ENCODE data around the gene USP8. TPM values are rescaled to one million over a fixed set of nuclear protein-coding genes. Genes with fewer than 3 reads are reported as not detected.
"Not testable (repeated sequence)": the region's sequence is repeated elsewhere in the genome, so short reads cannot be mapped to it uniquely, and the experiment has no call there.

Gene USP8
- total RNA-seq, 4 donors from 2014 or later: 45.9 to 70.0 (median 55.4) TPM

DNA sequence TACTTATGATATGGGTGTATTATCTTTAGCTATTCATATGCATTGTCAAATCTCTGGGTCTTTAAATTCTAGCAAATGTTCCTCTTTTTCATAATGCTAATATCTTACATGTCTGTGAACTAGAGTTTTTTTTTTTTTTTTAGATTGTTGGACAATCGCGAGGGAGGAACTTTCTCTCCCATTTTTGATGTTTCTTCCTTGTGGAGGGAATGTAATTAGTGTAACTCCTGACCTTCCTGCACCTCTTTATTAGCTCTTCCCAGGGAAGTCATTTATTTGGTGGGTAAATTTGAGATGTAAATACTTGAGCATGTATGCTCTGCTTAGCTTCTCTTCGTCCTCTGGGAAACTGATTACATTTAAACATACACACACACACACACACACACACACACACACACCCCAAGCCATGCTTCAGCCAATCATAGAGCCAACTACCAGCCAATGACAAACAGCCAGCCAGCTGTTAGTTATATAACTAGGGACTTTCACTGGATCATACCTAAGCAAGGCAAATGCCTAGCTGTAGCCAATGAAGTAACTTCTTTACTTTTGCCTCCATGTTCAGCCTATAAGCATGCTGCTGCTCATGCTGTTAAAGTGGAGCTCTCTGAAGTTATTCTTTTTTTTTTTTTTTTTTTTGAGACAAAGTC, 8.3 kb upstream of the USP8 start:
- Histone ChIP-seq H3K27ac (no peak overlapping the region), H3K4me3 (no peak overlapping the region), H3K9me3 (no peaks in the 10 kb centered on the region), H3K27me3 (peaks cover 7% of the 10 kb centered on the region), H3K4me1 (no peaks in the 10 kb centered on the region), H3K36me3 (no peaks in the 10 kb centered on the region)
- 53 to 71% methylated on average over 3 of the region's 3 CpGs for WGBS, 2 donors (ENCODE audit: low coverage in 1 of 2)
- no peak for ATAC-seq
- no peak for TF ChIP-seq POLR2A (IDR thresholded peaks at IDR 0.05)
- TF ChIP-seq EP300 (IDR thresholded peaks at IDR 0.05): no peak
- no peak for TF ChIP-seq CTCF (IDR thresholded peaks at IDR 0.05)
- no peak for TF ChIP-seq POLR2AphosphoS5 (IDR thresholded peaks at IDR 0.05)

- Histone ChIP-seq H3K27ac (no peak overlapping the region), H3K9me3 (no peaks in the 10 kb centered on the region), H3K27me3 (peaks cover 7% of the 10 kb centered on the region), H3K4me3 (no peak overlapping the region), H3K36me3 (no peaks in the 10 kb centered on the region), H3K4me1 (no peaks in the 10 kb centered on the region)
- ATAC-seq: no peak
- 74 to 88% methylated on average over 1 of the region's 1 CpG for WGBS, 2 donors (ENCODE audit: low coverage in 1 of 2)
- TF ChIP-seq EP300 (IDR thresholded peaks at IDR 0.05) (no peak), POLR2AphosphoS5 (IDR thresholded peaks at IDR 0.05) (no peak), POLR2A (IDR thresholded peaks at IDR 0.05) (no peak), CTCF (IDR thresholded peaks at IDR 0.05) (no peak)
Observed at GRCh38 chr15:50416890-50417289, 7.3 kb upstream of the USP8 start.

GRCh38 chr15:50418041-50418583, 6.1 kb upstream of the USP8 start:
- Histone ChIP-seq H3K27ac (no peak overlapping the region), H3K27me3 (peaks cover 7% of the 10 kb centered on the region), H3K4me3 (no peak overlapping the region), H3K9me3 (no peaks in the 10 kb centered on the region), H3K36me3 (no peaks in the 10 kb centered on the region), H3K4me1 (no peaks in the 10 kb centered on the region)
- WGBS, 2 donors (ENCODE audit: low coverage in 1 of 2): 100% methylated on average over 1 of the region's 9 CpGs
- ATAC-seq: no peak
- no peak for TF ChIP-seq POLR2A (IDR thresholded peaks at IDR 0.05)
- no peak for TF ChIP-seq EP300 (IDR thresholded peaks at IDR 0.05)
- TF ChIP-seq CTCF (IDR thresholded peaks at IDR 0.05): no peak
- no peak for TF ChIP-seq POLR2AphosphoS5 (IDR thresholded peaks at IDR 0.05)

DNA sequence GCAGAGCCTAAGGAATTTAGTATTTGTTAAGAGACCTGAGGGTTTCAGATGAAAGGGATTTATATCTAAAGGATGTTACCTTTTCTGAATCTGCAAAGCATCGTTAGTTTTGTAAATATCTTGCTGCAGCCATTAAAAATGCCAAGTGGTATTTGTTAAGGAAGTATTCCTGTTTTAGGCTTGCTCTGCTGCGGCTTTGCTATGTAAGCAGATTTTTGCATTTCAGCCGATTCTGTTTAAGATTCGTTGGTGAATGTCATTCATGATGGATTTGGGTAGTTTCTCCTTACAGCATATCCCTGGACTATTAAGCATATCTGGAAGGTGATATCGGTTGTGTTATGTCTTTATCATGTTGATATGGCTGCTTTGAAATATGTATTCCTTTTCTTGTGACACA, 1.0 kb downstream of the USP8 start:
- WGBS, 2 donors (ENCODE audit: low coverage in 1 of 2): 6 to 15% methylated on average over 5 of the region's 5 CpGs

GRCh38 chr15:50425678-50426246, 1.6 kb downstream of the USP8 start:
- Histone ChIP-seq H3K4me3 (peak overlapping the region; percentile 64 to 99), H3K4me1 (peaks cover 3 to 41% (median 12%) of the 10 kb centered on the region in 3 donors)
- H3K9me3 ChIP-seq, H3K36me3 ChIP-seq, ATAC-seq, H3K27me3 ChIP-seq, H3K27ac ChIP-seq: not testable (repeated sequence)
- 82 to 83% methylated on average over 5 to 17 of the region's 17 CpGs for WGBS, 2 donors (ENCODE audit: low coverage in 1 of 2)

More for the DNA sequence above, 1.0 kb downstream of the USP8 start:
- H3K36me3 ChIP-seq: peaks cover 0 to 6% of the 10 kb centered on the region in 2 donors
- no peaks in the 10 kb centered on the region for H3K27me3 ChIP-seq
- TF ChIP-seq POLR2AphosphoS5 (IDR thresholded peaks at IDR 0.05) (no peak), EP300 (IDR thresholded peaks at IDR 0.05) (no peak), POLR2A (IDR thresholded peaks at IDR 0.05) (no peak), CTCF (IDR thresholded peaks at IDR 0.05) (no peak)
- peak overlapping the region; percentile 64 to 99 for H3K4me3 ChIP-seq
- ATAC-seq: no peak
- peaks cover 3 to 41% (median 12%) of the 10 kb centered on the region in 3 donors for H3K4me1 ChIP-seq
- H3K27ac ChIP-seq: peak overlapping the region; percentile 86 to 97 (median 91)
- H3K9me3 ChIP-seq: no peaks in the 10 kb centered on the region
